ENCODE data around the gene DMD.
"Not testable (repeated sequence)": the region's sequence is repeated elsewhere in the genome, so short reads cannot be mapped to it uniquely, and the experiment has no call there.

Gene DMD

DNA sequence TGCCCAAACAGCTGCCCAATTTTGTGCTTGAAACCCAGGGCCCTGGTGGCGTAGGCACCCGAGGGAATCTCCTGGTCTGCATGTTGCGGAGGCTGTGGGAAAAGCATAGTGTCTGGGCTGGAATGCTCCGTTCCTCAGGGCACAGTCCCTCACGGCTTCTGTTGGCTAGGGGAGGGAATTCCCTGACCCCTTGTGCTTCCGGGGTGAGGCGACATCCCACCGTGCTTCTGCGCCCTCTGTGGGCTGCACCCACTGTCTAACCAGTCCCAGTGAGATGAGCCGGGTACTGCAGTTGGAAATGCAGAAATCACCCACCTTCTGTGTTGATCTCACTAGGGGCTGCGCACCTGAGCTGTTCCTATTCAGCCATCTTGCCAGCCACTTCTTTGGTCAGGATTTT is 1740.1 kb downstream of the DMD start:
- DNase-seq = no peak

DNA sequence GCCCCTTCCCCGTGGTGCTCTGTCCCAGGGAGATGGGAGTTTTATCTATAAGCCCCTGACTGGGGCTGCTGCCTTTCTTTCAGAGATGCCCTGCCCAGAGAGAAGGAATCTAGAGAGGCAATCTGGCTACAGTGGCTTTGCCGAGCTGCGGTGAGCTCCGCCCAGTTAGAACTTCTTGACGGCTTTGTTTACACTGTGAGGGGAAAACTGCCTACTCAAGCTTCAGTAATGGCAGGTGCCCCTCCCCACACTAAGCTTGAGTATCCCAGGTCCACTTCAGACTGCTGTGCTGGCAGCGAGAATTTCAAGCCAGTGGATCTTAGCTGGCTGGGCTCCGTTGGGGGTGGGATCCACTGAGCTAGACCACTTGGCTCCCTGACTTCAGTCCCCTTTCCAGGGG is 1740.6 kb downstream of the DMD start:
- DNase-seq = not testable (repeated sequence)

DNA sequence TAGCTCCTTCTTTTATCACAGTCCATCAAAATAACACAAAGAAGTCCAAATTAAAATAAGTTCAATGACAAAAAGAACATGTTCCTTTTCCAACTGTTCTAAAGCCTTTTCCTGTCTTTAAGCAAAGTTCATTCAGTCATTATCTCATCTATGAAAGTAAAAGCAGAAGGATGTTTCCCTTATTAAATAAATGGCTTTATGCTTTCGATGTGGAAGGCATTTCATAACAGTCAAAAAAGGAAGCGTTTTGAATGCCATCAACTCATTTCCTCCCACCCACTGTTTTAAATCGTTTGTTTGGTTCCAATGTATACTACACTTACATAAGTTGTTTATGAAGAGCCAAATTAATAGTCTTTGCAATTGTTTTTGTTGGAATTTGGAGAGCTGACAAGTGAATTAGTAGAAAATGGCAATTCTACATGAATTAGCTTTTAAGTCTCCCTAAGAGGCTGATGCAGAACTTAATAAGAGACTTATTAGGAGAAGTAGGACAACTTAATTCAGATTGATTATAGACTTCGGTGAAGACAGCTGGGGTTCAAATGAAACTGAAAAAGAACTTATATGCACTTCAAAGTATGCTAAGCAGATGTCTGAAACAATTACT is 1746.9 kb downstream of the DMD start:
- DNase-seq = no peak

DNA sequence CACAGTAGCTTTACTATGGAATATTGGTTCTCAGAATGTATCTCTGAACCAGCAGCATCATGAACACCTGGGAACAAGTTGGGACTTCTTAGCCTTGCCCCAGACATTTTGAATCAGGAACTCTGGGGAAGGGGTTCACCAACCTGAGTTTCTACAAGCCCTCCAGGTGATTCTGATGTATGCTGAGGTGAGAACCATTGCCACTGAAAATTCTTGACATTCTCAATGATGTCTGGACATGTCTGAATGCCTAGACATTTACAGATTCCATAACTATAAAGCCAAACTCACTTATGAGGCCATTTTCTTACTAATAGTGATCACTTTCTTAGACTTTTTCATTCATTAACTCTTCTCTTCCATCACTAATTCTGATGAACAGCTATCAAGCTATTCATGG is 1750.1 kb downstream of the DMD start:
- no peak for DNase-seq

DNA sequence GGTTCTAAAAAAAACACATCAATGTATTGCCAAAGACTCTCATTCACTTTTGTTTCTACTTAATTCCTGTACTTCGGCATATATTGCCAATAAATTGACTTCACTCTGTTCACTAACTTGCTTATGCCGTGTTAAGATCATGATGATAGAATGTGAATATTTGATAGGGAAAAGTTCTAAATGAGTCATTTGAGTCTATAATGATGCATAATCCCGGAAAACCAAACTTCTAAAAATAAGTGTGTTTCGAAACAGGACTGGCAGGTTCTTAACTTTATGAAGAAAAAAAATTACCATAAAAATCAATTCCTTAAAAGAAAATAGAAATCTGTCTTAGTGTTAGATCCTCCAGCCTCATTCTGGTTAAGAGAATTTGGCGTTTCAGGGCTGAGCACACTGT is 1752.0 kb downstream of the DMD start:
- no peak for DNase-seq

DNA sequence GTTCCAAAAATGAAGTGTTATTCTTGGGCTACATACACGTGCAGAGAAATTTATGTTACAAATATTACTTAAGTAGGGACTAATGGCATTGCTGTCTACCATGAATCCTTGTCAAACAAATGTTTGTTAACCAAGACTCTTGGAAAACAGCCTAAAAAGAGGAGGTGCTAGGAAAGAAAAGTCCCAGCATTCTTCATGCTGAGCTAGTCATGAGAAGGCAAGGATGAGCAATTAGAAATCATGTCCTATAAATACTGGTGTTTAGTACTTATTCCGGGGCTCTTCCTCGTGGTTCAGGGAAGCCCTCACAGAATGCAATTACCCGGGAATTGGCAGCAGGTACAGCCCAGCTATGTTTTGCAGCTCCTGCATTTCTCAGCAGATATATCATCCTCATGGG is 1761.4 kb downstream of the DMD start:
- no peak for DNase-seq

DNA sequence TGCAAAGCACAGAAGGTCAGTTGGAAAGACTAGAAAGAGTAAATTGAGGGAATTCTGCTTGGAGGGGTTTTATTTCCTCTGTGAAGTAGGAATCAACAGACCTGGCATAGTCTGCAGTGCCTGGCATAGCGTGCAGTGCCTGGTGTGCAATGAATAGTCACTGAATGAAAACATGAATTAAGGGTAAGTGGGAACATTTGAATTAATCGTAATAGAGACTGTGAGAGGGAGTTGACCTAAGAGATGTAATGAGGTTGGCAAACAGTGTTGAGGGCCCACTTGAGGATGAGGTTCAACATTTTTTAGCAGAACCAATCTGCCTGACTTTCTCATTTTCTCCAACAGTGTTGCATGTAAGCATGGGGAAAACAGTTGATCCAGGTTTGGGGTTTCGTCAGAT is 1762.3 kb downstream of the DMD start:
- DNase-seq = no peak

DNA sequence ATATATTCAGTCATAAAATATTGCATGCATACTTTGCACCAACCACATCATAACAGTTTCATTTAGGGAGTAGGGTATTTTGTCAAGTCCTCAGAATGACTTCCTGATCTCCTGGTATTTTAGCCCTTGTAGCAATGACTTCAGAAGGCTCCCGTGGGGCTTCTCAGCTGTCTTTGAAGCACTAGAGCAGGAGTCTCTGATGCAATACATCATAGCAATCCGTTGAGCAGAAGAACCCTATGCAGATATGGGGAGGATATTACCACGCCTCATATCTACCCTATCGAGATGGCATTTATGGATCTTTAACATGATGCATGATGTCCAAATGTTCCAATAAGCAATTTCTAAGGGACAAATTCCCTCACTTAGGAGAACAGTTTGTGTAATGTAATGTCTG is 1765.8 kb downstream of the DMD start:
- no peak for DNase-seq

DNA sequence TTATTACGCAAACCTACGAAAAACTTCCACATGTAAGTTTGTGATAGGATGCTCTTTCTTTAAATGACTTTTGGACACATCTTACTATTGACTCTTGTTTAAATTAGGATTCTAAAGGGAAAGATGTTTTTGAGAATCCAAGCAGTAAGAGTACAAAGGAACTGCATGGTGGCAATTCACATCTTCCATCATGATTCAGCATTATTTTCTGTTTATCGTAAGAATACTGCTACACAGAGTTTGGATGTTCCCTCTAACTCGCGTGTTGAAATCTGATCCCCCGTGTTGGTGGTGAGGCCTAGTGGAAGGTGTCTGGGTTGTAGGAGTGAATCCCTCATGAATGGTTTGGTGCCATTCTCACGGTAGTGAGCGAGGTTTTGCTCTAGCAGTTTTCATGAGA is 1767.7 kb downstream of the DMD start:
- no peak for DNase-seq

DNA sequence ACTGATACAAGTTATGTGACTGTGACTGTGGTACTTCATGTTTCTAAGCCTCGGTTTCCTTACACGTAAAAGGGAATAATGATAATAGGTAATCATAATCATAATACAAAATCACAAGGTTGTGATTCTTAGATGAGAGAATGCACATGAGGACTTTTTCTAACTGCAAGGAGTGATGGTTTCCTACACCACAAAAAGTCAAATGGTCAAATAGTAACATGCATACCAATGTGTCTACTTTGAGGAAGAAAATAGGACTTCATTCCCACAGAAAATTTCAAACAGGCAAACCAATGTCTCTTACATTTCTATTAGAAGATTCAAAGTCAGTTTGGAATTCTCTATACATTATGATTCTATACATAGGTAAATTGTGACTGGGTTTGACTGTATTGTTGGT is 1770.8 kb downstream of the DMD start:
- no peak for DNase-seq

DNA sequence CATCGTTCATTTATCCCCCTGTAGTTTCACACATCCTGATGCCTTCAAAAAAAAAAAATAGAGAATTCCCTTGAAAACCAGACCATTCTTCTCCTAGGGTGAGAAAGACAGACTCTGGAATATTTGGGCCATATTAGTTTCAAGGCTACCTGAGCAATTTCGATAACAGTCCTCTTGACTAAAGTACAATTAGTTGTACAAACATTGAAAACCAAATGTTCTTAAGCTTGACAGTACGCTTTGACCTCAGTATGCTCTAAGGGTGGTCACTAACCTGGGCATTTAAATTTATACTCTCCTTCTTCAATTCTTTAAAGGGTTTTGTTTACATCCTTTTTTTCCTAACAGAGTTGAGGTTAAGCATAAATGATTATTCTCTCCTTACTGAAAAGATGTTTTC is 1774.9 kb downstream of the DMD start:
- no peak for DNase-seq

DNA sequence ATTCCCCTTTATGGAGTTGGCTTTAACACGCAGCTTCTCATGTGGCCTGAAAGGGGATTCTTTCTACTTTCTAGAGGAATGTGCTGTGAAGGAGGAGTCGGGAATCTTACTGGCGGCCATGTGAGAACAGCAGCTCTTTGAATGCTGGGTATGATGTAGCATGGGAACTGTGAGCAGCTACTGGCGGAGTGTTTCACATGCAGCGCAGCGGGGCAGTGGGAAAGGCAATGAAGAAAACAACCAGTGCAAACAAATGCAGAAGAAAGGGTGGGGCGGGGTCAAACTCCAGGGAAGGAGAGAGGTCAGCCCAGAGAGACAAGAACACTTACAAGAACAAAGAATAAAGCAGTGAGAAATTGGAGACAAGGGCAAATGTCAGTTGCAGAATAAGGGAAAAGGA is 1775.8 kb downstream of the DMD start:
- DNase-seq = no peak

DNA sequence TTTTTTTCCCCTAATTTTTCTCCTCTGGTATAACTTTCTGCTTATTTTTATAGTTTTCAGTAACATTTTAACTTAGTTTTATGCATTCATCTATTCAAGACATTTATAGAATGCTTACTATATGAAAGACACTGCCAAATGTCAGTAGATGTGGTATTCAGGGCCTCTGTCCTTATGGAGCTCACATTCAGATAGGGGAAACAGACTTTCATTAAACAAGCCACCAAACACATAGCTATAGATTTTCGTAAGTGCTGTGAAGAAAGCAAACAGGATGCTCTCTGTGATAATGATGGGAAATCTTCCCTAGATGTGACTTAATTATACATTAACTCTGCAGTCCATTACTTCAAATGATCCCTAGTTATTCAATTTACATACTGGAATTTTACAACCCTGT is 1777.5 kb downstream of the DMD start:
- DNase-seq = no peak

DNA sequence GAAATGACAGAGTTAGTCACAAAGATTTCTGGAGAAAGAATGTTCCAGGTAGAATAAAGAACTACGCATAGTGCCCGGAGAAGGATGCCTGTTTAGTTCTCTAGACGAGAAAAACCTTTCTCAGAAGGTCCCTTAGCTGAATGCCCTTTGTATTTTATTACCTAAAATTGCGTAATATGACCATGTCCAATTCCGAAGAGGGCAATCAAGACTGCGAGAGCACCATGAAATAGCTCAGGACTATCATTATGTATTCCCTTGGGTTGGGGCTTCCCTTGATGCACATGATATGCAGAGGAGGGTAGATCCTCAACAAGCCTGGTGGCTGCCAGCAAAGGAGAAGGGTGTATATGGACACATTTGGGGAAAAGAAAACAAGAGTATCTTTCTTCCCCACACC is 1781.4 kb downstream of the DMD start:
- DNase-seq = no peak

DNA sequence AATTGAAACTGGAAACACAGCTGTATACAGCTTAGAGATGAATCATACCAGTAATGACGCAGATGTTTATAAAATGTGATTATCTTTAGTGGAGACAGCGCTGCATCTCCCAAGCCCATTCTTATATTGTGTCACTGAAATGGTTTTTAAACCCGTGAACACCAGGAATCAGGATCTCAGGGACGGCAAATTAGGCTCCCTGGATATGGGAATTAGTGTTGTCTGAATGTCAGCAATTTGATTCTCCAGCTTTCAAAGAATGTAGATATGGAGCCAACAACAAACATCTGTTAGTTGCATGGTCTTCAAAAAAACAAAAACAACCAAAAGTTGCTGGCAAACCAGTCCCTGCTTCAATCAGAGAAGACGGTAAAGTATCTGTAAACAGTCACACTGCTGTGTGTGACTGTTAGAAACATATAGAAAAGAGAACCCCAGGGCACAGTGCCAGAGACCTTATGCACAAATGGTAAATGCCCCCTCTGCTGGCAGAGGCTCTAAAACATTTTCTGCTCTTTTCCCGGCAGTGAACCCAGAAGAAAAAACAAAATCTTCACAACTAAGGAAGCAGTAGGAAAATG is 1787.7 kb downstream of the DMD start:
- DNase-seq = no peak

DNA sequence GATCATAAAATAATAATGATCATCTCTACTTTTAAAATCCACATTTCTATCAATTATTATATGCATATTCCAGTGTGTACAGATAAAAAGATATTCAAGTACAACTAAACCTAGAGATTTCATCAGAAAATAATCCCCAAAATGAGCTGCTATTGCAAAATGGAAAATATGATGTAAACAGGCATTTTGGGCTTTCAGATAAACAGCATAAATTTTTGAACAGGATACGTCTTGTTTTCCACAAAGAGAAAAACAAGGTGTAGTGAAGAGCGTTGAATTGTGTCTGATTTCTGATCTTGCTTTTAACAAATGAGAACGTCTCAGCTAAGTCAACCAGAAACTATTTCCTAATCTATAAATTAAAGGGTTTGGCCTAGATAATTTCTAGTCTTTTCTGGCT is 1789.9 kb downstream of the DMD start:
- DNase-seq = no peak

DNA sequence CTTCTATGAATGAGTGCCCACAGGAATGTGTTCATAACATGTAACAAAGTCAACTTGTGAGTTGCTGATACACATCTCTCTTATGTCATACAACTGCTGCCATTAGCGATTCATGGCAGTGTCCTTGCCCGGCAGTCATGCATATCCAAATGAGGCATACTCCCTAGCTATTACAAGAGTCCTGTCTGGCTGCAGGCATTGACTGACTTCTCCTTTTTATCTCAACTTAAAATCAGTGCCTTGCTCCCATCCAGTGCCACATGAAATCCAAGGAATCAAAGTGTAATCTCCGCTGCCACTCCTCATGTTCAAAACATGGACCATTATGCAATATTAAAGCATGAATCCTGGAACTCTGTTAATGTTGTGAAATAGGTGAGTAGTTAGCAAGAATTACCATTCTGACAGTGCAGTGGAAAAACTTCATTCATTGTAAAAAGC is 1790.6 kb downstream of the DMD start:
- DNase-seq = no peak

DNA sequence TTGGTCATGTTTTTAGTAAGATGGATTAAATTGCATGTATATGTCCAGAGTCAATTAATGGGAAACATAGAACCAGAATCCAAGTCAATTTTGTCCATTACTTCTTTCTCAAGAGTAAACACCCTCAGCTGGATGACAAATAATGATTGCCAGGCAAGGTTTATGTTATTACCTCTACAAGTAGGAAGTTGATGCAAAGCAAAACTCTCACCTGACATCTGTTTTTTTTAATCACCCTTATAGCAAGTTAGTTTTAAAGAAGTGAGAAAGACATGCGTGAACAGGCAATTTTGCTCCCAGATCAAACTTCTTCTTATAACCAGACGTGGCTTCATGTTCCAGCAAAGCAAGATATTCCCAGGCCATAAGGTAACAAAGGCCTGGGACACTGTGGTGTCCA is 1791.0 kb downstream of the DMD start:
- no peak for DNase-seq

DNA sequence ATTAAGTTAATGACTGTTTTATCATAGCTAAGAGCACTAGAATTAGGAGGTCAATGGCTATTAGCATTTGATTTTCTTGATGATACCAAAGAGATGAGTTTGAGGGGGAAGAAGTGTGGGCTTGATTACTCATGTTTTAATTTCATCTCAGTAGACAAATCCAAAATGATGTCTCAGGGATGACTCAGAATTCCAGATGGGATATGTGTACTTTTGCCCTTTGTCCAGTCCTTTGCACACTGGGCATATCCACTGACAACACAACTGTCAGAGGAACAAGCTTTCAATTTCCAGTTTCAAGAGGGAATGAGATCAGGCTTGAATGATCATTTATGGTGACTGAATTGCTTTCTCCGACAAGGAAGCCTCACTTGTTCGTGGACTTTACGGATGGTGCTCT is 1814.2 kb downstream of the DMD start:
- no peak for DNase-seq

DNA sequence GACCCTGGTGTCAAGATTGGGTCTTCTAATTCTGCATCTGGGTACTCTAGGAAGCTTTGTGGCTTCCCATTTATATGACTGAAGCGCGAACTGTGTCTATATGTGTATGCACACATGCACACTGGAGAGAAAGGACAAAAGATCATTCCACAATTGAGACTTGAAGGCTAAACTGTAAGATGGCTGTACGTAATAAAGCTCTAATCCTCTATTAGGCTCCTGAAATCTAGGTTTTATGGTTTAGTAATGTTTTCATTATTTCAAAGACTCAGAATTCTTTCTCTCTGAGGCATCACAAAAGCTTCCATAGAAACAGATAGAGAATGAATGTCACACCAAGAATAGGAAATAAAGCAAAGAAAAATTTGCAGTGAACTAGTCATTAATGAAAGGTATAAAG is 1818.8 kb downstream of the DMD start:
- DNase-seq = no peak

DNA sequence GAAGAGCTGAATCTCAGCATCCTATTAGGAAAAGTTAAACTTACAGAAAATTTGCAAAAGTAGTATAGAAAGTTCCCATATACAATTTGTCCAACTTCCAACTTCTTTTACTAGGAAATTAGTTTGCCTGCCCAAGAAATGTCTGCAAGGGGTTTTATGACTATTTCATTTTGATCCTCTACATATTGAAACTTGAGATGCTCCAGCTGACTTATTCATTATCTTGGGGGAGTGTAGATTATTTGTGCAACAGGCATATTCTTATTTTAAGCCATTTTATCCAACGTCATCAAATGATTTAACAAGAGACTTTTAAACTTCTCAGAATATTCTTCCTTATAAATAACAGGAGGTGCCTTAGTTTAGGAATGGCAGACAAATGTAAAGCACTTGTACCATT is 1822.4 kb downstream of the DMD start:
- DNase-seq = no peak

DNA sequence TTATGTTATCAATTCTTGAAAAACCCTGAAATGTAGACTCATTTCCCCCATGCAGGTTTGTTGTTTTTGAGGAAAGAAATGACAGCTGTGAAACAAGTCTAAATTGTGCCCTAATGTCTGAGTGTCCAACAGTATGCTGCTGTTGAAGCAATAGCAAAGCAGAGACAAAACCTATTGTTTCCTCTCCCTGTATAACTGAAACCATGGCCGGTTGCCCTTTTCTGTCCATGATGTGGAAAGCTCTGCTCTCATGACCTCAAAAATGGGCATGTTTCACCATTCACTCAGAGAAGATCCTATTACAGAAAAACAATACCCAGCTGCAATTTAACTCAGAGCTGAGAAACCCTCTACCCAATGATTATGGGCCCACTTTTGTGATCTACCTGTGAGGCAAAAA is 1826.9 kb downstream of the DMD start:
- DNase-seq = no peak

DNA sequence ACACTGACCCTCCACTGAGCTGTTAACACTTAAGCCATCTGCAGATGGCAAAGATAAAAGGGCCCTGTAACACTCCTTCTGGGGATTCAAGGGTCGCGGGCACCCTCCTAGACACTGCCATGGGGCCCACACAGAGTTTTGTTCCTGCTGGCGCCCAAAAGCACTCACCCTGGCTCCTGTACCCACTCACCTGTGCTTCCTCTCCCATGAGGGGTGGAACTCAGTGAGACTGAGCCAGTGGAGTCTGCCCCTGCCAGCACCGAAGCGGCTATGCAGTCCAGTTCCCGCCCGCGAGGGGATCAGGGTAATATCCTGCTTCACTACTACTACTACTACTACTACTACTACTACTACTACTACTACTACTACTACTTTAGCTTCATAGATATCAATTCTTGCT is 1827.4 kb downstream of the DMD start:
- DNase-seq = no peak

DNA sequence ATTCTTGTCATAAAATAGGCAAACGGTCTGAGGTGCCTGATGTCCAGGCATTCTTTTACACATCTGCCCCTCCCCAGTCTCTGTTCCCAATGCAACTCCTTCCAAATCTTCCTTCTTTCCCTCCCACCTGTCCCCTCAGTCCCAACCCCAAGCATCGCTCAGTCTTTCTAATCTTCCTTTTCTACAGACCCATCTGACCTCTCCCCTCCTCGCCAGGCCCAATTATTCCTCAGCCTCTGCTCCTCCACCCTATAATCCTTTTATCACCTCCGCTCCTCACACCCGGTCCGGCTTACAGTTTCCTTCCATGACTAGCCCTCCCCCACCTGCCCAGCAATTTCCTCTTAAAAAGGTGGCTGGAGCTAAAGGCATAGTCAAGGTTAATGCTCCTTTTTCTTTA is 1832.4 kb downstream of the DMD start:
- not testable (repeated sequence) for DNase-seq

DNA sequence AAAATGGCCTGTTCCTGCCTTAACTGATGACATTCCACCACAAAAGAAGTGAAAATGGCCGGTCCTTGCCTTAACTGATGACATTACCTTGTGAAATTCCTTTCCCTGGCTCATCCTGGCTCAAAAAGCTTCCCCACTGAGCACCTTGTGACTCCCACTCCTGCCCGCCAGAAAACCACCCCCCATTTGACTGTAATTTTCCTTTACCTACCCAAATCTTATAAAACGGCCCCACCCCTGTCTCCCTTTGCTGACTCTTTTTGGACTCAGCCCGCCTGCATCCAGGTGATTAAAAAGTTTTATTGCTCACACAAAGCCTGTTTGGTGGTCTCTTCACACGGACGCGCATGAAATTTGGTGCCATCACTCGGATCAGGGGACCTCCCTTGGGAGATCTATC is 1833.5 kb downstream of the DMD start:
- DNase-seq = not testable (repeated sequence)
